Measurements from ENCODE around the gene SLC45A2.
A peak's percentile ranks its signal among the peaks of the same experiment; 100 is the strongest.
"Not testable (repeated sequence)": the region's sequence is repeated elsewhere in the genome, so short reads cannot be mapped to it uniquely, and the experiment has no call there.

Gene SLC45A2

GRCh38 chr5:34017254-34017653 lies 32.8 kb upstream of the SLC45A2 start:
- Histone ChIP-seq H3K4me3 (no peak overlapping the region), H3K36me3 (peaks cover 23% of the 10 kb centered on the region), H3K9ac (no peak overlapping the region), H3K27ac (no peak overlapping the region), H3K4me2 (no peak overlapping the region), H3K27me3 (no peaks in the 10 kb centered on the region), H3K4me1 (no peaks in the 10 kb centered on the region), H4K20me1 (no peaks in the 10 kb centered on the region), H3K9me3 (no peaks in the 10 kb centered on the region)
- TF ChIP-seq Cebpa-rat (IDR thresholded peaks at IDR 0.05): no peak

DNA sequence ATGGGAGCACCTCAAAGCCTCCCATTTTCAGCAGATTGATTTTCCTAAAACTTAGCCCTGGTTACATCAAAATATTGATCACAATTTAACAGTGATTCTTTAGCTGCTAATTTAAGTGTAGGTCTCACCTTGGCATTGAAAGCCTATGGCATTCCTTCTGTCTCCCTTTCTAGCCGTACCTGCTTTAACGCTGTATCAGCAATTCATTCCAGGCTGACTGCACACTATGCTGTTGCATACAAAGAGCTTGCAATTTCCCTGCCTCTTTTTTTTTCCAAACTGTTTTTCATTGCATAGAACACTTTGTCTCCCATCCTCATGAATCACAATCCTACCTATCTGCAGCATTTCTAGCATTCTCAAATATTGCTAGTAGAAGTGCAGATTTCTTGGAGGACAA lies 32.3 kb upstream of the SLC45A2 start:
- no peaks in the 10 kb centered on the region for H3K27me3 ChIP-seq
- H3K4me3 ChIP-seq: no peak overlapping the region
- H3K9me3 ChIP-seq: no peaks in the 10 kb centered on the region
- H4K20me1 ChIP-seq: no peaks in the 10 kb centered on the region
- no peak overlapping the region for H3K9ac ChIP-seq
- no peak overlapping the region for H3K27ac ChIP-seq
- no peak for TF ChIP-seq Cebpa-rat (IDR thresholded peaks at IDR 0.05)
- H3K4me1 ChIP-seq: no peaks in the 10 kb centered on the region
- peaks cover 23% of the 10 kb centered on the region for H3K36me3 ChIP-seq
- H3K4me2 ChIP-seq: no peak overlapping the region

GRCh38 chr5:34016222-34016621 lies 31.7 kb upstream of the SLC45A2 start:
- TF ChIP-seq Cebpa-rat (IDR thresholded peaks at IDR 0.05): no peak
- Histone ChIP-seq H3K4me2 (no peak overlapping the region), H3K9ac (no peak overlapping the region), H3K27me3 (no peaks in the 10 kb centered on the region), H3K9me3 (no peaks in the 10 kb centered on the region), H4K20me1 (no peaks in the 10 kb centered on the region), H3K27ac (no peak overlapping the region), H3K36me3 (peaks cover 23% of the 10 kb centered on the region), H3K4me3 (no peak overlapping the region), H3K4me1 (no peaks in the 10 kb centered on the region)

DNA sequence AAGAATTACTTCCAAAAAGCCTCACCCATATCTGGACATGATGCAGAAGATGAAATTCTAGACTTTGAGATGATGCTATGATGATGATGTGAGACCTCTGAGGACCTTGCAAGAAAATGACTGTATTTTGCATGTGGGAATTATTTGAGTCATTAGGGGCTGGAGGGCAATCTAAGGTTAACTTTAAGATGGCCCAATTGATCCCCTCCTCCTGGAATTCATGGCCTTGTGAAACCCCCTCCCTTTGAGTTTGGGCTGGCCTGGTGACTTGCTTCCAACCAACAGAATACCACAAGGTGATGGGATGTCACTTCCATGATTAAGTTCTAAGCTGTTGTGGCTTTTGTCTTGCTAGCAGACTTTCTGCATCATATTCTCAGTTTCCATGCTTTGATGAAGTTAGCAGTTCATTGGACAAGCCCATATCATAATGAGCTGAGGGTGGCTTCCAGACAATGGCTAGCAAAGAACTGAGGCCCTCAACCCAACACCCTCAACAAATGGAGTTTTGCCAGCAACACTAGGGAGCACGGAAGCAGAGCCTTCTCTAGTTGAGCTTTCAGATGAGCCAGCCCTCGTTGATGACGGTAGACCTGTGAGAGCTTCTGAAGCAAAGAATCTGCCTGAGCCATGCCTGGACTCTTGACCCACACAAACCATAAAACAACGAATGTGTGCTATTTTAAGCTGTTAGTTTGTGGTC lies 30.8 kb upstream of the SLC45A2 start:
- H3K9me3 ChIP-seq: no peaks in the 10 kb centered on the region
- no peaks in the 10 kb centered on the region for H3K27me3 ChIP-seq
- no peak for TF ChIP-seq Cebpa-rat (IDR thresholded peaks at IDR 0.05)
- H3K36me3 ChIP-seq: peaks cover 13% of the 10 kb centered on the region
- no peak overlapping the region for H3K27ac ChIP-seq
- no peak overlapping the region for H3K4me3 ChIP-seq
- H3K4me2 ChIP-seq: no peak overlapping the region
- H4K20me1 ChIP-seq: no peaks in the 10 kb centered on the region
- no peak overlapping the region for H3K9ac ChIP-seq
- no peaks in the 10 kb centered on the region for H3K4me1 ChIP-seq

DNA sequence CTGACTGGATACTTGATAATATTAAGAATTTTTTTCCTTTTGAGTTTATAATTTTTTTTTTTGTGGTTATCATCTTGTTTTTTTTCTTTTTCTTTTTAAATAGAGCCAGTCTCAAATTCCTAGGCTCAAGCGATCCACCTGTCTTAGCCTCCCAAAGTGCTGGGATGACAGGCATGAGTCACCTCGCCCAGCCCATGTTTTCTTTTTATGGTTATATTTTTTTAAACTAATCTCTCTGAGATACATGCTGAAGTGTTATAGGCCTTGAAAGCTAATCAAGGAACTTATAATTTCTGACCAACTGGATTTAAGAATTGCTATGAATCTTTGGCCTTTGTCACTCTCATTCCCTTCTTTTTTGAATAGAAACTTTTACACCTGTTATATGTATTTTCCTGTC lies 30.1 kb upstream of the SLC45A2 start:
- Histone ChIP-seq H3K9me3 (no peaks in the 10 kb centered on the region), H4K20me1 (no peaks in the 10 kb centered on the region), H3K4me2 (no peak overlapping the region), H3K4me1 (peaks cover 4% of the 10 kb centered on the region; the same call in 1 of the 2 replicates), H3K4me3 (no peak overlapping the region), H3K36me3 (peaks cover 7% of the 10 kb centered on the region; the same call in 1 of the 2 replicates), H3K27me3 (no peaks in the 10 kb centered on the region), H3K27ac (no peak overlapping the region), H3K9ac (no peak overlapping the region)
- no peak for TF ChIP-seq Cebpa-rat (IDR thresholded peaks at IDR 0.05)

GRCh38 chr5:34013547-34013946 lies 29.1 kb upstream of the SLC45A2 start:
- Histone ChIP-seq H3K4me1 (peaks cover 15% of the 10 kb centered on the region), H3K4me3 (no peak overlapping the region)
- TF ChIP-seq Cebpa-rat (IDR thresholded peaks at IDR 0.05): no peak

GRCh38 chr5:34012791-34013190 lies 28.3 kb upstream of the SLC45A2 start:
- H3K4me3 ChIP-seq: no peak overlapping the region
- no peaks in the 10 kb centered on the region for H3K36me3 ChIP-seq
- no peak overlapping the region for H3K4me2 ChIP-seq
- no peak overlapping the region for H3K27ac ChIP-seq
- H3K27me3 ChIP-seq: no peaks in the 10 kb centered on the region
- TF ChIP-seq Cebpa-rat (IDR thresholded peaks at IDR 0.05): no peak
- no peaks in the 10 kb centered on the region for H3K9me3 ChIP-seq
- H3K9ac ChIP-seq: no peak overlapping the region
- peaks cover 15% of the 10 kb centered on the region for H3K4me1 ChIP-seq
- H4K20me1 ChIP-seq: no peaks in the 10 kb centered on the region

More at GRCh38 chr5:34013547-34013946, 29.1 kb upstream of the SLC45A2 start:
- no peak overlapping the region for H3K9ac ChIP-seq
- no peaks in the 10 kb centered on the region for H3K27me3 ChIP-seq
- 0 out of 2 replicates have a peak, but pooled peaks cover under 1% of the 10 kb centered on the region for H3K36me3 ChIP-seq
- H3K4me2 ChIP-seq: no peak overlapping the region
- no peak overlapping the region for H3K27ac ChIP-seq
- H4K20me1 ChIP-seq: no peaks in the 10 kb centered on the region
- no peaks in the 10 kb centered on the region for H3K9me3 ChIP-seq

DNA sequence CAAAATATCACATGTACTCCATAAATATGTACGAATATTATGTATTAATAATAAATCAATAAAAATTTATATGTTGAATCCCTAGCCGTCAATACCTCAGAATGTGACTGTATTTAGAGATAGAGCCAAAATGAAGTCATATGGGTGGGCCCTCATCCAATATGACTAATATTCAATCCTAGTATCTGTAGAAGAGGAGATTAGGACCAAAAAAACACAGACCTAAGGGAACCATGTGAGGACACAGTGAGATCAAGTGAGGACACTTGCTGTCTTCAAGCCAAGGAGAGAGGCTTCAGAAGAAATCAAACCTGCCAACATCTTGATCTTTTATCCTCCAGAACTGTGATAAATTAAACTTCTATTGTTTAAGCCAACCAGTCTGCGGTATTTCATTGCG lies 27.0 kb upstream of the SLC45A2 start:
- no peaks in the 10 kb centered on the region for H3K9me3 ChIP-seq
- H3K4me3 ChIP-seq: no peak overlapping the region
- H3K4me2 ChIP-seq: no peak overlapping the region
- peaks cover 23% of the 10 kb centered on the region for H3K4me1 ChIP-seq
- H3K36me3 ChIP-seq: no peaks in the 10 kb centered on the region
- H3K9ac ChIP-seq: no peak overlapping the region
- no peaks in the 10 kb centered on the region for H4K20me1 ChIP-seq
- no peaks in the 10 kb centered on the region for H3K27me3 ChIP-seq
- TF ChIP-seq Cebpa-rat (IDR thresholded peaks at IDR 0.05): no peak
- H3K27ac ChIP-seq: no peak overlapping the region

DNA sequence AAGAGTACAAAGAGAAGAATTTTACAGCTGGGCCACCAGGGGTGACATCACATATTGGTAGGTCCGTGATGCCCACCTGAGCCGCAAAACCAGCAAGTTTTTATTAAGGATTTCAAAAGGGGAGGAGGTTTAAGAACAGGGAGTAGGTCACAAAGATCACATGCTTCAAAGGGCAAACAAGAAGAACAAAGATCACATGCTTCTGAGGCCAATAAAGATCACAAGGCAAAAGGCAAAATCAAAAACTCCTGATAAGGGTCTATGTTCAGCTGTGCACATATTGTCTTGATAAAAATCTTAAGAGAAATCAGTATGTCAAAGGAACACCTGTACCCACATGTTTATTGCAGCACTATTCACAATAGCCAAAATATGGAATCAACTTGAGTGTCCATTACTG lies 25.7 kb upstream of the SLC45A2 start:
- not testable (repeated sequence) for H3K27ac ChIP-seq, H4K20me1 ChIP-seq, H3K27me3 ChIP-seq, H3K9ac ChIP-seq, H3K36me3 ChIP-seq, H3K4me2 ChIP-seq, H3K4me3 ChIP-seq, H3K9me3 ChIP-seq
- H3K4me1 ChIP-seq: peaks cover 26% of the 10 kb centered on the region

DNA sequence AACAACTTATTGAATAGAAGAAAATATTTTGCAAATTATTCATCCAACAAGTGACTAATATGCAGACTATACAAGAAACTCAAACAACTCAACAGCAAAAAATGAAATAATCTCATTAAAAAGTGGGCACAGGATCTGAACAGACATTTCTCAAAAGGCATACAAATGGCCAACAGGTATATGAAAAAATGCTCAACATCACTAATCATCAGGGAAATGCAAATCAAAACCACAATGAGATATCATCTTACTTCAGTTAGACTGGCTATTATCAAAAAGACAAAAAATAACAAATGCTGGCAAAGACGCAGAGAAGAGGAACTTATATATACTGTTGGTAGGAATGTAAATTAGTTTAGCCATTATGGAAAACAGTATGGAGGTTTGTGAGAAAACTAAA lies 25.1 kb upstream of the SLC45A2 start:
- no peaks in the 10 kb centered on the region for H3K9me3 ChIP-seq
- peak overlapping the region; percentile 75 for H3K4me2 ChIP-seq

DNA sequence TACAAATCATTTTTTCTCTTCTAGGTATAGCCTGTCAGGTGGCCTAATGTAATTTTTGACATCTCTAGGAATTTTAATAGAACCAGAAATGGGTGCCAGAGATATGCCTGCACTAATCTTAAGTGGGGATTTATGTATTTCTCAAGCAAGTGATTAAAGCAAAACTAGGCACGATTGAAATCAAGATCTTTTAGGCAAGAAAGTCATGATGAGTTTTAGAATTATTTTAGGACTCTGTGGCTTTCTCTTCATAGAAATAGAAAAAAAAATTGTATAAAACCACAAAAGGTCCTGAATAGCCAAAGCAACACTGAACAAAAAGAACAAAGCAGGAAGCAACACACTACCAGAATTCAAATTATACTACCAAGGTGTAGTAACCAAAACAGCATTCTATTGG lies 24.3 kb upstream of the SLC45A2 start:
- Histone ChIP-seq H4K20me1 (no peaks in the 10 kb centered on the region), H3K27ac (peak overlapping the region; percentile 78), H3K4me1 (peaks cover 26% of the 10 kb centered on the region), H3K4me3 (peak overlapping the region; percentile 76), H3K27me3 (no peaks in the 10 kb centered on the region), H3K9me3 (no peaks in the 10 kb centered on the region), H3K36me3 (peaks cover 7% of the 10 kb centered on the region), H3K4me2 (peak overlapping the region; percentile 75), H3K9ac (peak overlapping the region; percentile 77)
- no peak for TF ChIP-seq Cebpa-rat (IDR thresholded peaks at IDR 0.05)

More for the DNA sequence above, 25.1 kb upstream of the SLC45A2 start:
- Histone ChIP-seq H3K27ac (no peak overlapping the region), H3K4me1 (peaks cover 26% of the 10 kb centered on the region), H3K36me3 (no peaks in the 10 kb centered on the region), H4K20me1 (no peaks in the 10 kb centered on the region), H3K27me3 (no peaks in the 10 kb centered on the region), H3K9ac (no peak overlapping the region), H3K4me3 (no peak overlapping the region)
- no peak for TF ChIP-seq Cebpa-rat (IDR thresholded peaks at IDR 0.05)
